ENCODE results near the gene OTUD1. TPM values are rescaled to one million over a fixed set of nuclear protein-coding genes. Genes with fewer than 3 reads are reported as not detected.

The OTUD1 gene
- total RNA-seq, 1 experiment from 2014 or later: 3.8 TPM

DNA sequence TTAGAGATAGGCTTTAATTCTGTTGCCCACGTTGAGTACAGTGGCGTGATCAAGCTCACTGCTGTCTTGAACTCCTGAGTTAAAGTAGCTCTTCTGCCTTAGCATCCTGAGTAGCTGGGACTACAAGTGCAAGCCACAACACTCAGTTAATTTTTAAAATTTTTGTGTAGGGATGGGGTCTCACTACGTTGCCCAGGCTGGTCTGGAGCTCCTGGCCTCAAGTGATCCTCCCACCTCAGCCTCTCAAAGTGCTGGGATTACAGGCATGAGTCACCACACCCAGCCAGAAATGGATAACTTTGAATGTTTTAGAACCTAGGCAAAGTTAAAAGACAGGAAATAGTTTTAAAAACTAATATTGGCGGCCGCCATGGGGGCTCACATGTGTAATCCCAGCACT, 43.9 kb upstream of the OTUD1 start:
- Histone ChIP-seq H2BK12ac (ENCODE audit: insufficient read length, low read depth, low read length) (no peak overlapping the region), H3K4me1 (ENCODE audit: insufficient read depth, low read length) (no peaks in the 10 kb centered on the region), H3K14ac (ENCODE audit: insufficient read depth, low read length) (no peak overlapping the region), H3K9me3 (ENCODE audit: control insufficient read depth, low read depth, low read length) (no peaks in the 10 kb centered on the region), H2BK20ac (ENCODE audit: low read depth, low read length, poor library complexity, severe bottlenecking) (no peak overlapping the region), H3K4me2 (ENCODE audit: insufficient read depth, insufficient read length, low read length) (no peak overlapping the region), H3K79me1 (ENCODE audit: insufficient read depth, low read depth, low read length, poor library complexity, severe bottlenecking) (no peaks in the 10 kb centered on the region), H3K4ac (ENCODE audit: low read depth, low read length) (no peak overlapping the region), H3K27ac (ENCODE audit: insufficient read length, low read depth, low read length) (no peak overlapping the region), H4K8ac (replicated peaks; ENCODE audit: insufficient read length, low read depth, low read length) (no peak overlapping the region), H2AK5ac (ENCODE audit: insufficient read length, low read length) (no peak overlapping the region), H2AFZ (ENCODE audit: low read length) (no peak overlapping the region), H3K79me2 (ENCODE audit: insufficient read depth, low read length) (no peaks in the 10 kb centered on the region), H3K23me2 (ENCODE audit: insufficient read length, low read depth, low read length, poor library complexity, severe bottlenecking) (no peaks in the 10 kb centered on the region), H3T11ph (ENCODE audit: low read length) (no peak overlapping the region), H3K9ac (ENCODE audit: extremely low read depth, insufficient read length, low read length) (no peak overlapping the region), H4K20me1 (ENCODE audit: control insufficient read depth, insufficient read depth, insufficient read length) (no peaks in the 10 kb centered on the region), H2BK120ac (ENCODE audit: low read depth, low read length, poor library complexity, severe bottlenecking) (no peak overlapping the region), H2BK5ac (ENCODE audit: insufficient read length, low read length) (no peak overlapping the region), H2BK15ac (ENCODE audit: low read depth, low read length) (no peak overlapping the region), H4K91ac (ENCODE audit: insufficient read length, low read depth, low read length) (no peak overlapping the region), H3K56ac (ENCODE audit: insufficient read length, low read depth, low read length) (no peak overlapping the region), H3K27me3 (ENCODE audit: insufficient read depth, low read length) (no peaks in the 10 kb centered on the region), H4K5ac (ENCODE audit: insufficient read length, low read depth, low read length) (no peak overlapping the region), H3K18ac (ENCODE audit: insufficient read length, low read depth, low read length) (no peak overlapping the region), H3K23ac (ENCODE audit: insufficient read length, low read depth, low read length) (no peak overlapping the region)
- TF ChIP-seq, protein P1, sequence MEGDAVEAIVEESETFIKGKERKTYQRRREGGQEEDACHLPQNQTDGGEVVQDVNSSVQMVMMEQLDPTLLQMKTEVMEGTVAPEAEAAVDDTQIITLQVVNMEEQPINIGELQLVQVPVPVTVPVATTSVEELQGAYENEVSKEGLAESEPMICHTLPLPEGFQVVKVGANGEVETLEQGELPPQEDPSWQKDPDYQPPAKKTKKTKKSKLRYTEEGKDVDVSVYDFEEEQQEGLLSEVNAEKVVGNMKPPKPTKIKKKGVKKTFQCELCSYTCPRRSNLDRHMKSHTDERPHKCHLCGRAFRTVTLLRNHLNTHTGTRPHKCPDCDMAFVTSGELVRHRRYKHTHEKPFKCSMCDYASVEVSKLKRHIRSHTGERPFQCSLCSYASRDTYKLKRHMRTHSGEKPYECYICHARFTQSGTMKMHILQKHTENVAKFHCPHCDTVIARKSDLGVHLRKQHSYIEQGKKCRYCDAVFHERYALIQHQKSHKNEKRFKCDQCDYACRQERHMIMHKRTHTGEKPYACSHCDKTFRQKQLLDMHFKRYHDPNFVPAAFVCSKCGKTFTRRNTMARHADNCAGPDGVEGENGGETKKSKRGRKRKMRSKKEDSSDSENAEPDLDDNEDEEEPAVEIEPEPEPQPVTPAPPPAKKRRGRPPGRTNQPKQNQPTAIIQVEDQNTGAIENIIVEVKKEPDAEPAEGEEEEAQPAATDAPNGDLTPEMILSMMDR (conservative IDR thresholded peaks at IDR 0.05): no peak
- Mint-ChIP-seq H3K9me3 (no peaks in the 10 kb centered on the region), H3K4me3 (no peak overlapping the region), H3K27ac (no peak overlapping the region), H3K36me3 (ENCODE audit: insufficient read depth in 1 of 3, low read depth in 3 of 3) (no peaks in the 10 kb centered on the region), H3K27me3 (ENCODE audit: low read depth) (no peaks in the 10 kb centered on the region), H3K4me1 (peaks cover 2 to 3% of the 10 kb centered on the region in 2 experiments; a peak in 1 of 4 replicates)
- no peak for DNase-seq
- WGBS (ENCODE audit: extremely low coverage, insufficient read length, low lambda C conversion rate): no CpG with 5 or more reads among the region's 5 CpGs
